Upper lobe of left lung (tissue), 4 donors: ENCODE results near the gene PEPD.

Experiments
- CTCF ChIP-seq, 6 experiments: fragments of 450-650 bp in 4 of 6; fragments of 200-600 bp in 2 of 6; sonication (generic) in 2 of 6; IDR thresholded peaks; one replicate each; pipeline ENCODE4 v1.5.1; 2016 to 2019; ENCODE audit warnings: antibody characterized with exemption in 6 of 6
- POLR2A ChIP-seq, 4 donors: fragments of 450-650 bp; IDR thresholded peaks; one replicate each; pipeline ENCODE4 v1.5.1; 2016 to 2017; ENCODE audit warnings: antibody characterized with exemption in 4 of 4, mild to moderate bottlenecking in 2 of 4
- POLR2AphosphoS5 ChIP-seq, 2 donors: sonication (generic); formaldehyde crosslinking; IDR thresholded peaks; one replicate each; pipeline ENCODE4 v1.5.1; 2017; ENCODE audit warnings: antibody characterized with exemption in 2 of 2

DNA sequence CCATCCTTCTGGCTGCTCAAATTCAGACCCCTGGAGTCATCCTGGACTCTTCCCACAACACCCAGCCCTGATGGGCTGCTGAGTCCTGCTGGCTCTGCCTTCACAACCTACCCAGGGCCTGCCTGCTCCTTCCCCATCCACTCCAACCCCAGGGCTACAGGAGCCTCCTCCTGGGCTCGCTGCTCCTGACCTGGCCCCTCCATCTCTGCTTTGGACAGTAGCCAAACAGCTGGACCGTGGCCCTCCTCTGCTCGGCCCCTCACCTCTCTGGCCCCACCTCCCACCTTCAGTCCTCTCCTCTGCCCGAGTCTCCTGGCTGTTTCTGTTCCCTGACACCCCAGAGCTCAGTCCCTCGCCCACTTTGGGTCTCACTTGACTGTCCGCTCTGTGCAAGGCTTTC lies 81.3 kb downstream of the PEPD start:
- no peak for TF ChIP-seq POLR2A (IDR thresholded peaks at IDR 0.05)
- no peak for TF ChIP-seq CTCF (IDR thresholded peaks at IDR 0.05)
- TF ChIP-seq POLR2AphosphoS5 (IDR thresholded peaks at IDR 0.05): no peak
